ENCODE measurements around the gene SLC29A4.

Gene SLC29A4

DNA sequence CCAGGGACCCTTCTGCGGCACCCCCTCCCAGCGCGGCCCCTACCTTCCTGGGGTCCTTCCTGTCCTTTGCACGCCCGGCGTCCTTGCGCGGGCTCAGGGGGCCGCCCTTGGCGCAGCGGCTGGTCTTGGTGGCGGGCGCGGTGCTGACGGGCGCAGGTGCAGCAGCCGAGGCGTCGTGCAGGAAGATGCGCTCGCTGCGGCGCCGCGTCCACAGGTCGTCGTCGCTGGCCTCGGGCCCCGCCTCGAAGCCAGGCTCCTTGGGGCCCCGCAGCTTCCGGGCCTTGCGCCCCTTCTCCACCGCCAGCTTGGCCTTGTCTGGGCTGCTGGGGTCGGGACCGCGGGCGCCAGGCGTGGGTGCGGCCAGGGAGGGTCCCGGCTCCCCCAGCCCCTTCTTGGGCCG, 49.8 kb downstream of the SLC29A4 start:
- no peak for FAIRE-seq

DNA sequence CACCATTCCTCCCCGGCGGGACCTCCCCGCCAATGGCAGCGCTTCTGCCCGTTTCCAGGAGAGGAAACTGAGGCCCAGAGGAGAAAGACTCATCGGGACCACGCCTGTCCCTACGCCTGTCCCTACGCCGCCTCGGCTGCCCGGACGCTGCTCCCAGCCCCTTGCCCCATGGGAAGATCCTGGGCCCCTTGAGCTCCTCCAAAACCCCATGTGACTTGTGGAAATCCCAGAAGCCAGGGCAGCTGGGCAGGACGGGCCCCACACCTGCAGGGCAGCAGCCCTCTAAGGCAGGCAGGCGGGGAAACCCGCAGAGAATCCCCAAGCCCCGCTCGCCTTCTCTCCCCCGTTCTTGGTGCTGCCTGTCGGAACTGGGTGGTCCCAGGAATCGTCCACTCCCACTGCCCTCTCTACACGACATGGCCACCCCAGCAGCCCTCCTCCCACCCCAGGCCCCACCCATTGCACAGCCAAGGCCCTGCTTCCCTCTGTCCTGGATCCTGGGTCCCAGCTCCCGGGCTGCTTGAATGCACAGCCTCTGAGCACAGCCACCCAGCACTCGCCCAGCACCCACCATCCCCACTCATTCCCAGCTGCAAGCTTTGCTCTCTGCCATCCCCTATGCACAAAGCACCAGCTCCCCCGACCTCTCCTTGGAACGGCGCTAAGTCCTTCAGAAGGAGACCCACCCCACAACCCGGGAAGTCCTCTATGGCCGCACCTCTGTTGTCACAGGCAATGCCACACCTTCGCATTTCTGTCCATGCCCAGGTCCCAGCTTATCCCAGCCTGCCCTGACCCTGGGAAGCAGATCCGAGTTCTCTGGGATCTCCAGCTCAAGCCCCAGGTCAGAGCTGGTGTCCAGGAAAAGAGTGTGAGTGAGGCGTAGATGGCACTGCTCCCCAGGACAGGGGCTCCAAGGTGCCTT, 50.6 kb downstream of the SLC29A4 start:
- FAIRE-seq = no peak

GRCh38 chr7:5334671-5335070, 51.9 kb downstream of the SLC29A4 start:
- FAIRE-seq = no peak

GRCh38 chr7:5337047-5337446, 54.3 kb downstream of the SLC29A4 start:
- FAIRE-seq = no peak

GRCh38 chr7:5339955-5340354, 57.2 kb downstream of the SLC29A4 start:
- FAIRE-seq = no peak

- no peak for FAIRE-seq
These were observed 59.9 kb downstream of the SLC29A4 start for GRCh38 chr7:5342631-5343030.

DNA sequence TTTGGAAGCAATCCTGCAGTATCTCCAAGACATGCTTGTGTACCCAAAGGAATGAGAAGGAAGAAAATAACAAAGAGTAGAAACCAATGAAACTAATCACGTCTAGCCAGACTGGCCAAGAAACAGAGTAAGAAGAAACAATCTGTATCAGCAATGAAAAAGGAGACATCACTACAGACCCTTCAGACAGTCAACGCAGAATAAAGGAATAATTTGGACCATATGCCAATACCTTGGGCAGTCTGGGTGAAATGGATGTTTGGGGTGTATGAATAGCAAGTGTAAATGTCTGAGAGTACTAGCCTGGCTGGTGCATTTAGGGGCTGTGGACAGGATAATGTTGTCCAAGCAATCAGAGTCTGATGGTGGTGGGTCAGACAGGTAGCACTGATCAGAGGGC, 61.1 kb downstream of the SLC29A4 start:
- no peak for FAIRE-seq

DNA sequence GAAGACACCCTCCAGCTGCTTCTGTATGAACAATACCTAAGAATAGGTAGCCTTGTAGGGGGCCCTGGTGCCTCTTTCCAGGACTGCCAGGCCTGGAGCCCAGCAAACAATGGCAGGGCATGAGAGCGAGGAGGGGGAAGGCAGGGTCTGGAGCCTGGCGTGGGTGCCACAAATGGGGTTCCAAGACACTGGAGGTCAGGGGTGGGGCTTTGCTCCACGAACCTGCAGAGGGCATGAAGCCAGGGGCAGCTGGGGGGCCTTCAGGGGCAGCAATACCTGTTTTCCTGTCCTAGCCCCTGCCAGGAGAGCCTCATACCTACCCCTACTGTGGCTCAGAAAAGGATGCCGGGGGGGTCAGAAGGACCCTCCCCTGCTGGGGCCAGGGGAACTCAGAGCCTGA, 61.6 kb downstream of the SLC29A4 start:
- FAIRE-seq = no peak

DNA sequence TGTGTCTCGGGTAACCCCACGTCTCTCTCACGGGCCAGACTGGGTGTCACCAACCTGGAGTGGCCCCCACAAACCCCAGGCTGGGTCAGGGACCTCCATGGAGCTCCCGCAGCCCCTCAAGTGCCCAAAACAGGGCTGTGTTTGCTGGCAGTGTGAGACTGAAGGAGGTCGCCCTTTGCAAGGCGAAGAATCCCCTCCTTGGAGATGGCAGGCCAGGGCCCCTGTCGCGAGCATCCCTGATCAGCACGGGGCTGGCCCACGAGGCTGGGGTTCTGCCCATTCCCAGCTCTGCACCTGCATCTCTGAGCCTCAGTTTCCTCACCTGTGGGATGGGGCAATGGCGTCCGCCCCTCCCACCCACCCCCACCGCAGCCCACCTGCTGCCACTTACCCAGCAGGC, 62.4 kb downstream of the SLC29A4 start:
- no peak for FAIRE-seq

GRCh38 chr7:5345671-5346070, 62.9 kb downstream of the SLC29A4 start:
- FAIRE-seq = no peak

GRCh38 chr7:5348134-5349004, 65.6 kb downstream of the SLC29A4 start:
- FAIRE-seq = no peak

DNA sequence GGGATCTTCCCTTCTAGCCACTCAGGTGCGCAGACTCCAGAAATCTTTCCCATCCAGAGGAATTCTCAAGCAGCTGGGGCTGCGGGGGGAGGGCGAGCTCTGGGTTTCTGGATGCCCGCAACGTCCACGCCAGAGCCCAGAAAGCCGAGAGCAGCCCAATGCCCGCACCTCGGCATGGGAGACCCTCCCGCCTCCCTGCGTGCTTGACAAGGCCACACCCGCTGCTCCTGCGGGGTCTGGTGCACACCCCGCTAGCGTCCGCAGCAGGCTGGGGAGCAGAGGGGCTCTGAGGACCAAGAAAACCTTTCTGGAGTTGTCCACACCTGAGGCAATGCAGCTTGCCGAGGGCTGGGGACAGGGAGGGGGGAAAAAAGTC, 66.2 kb downstream of the SLC29A4 start:
- no peak for FAIRE-seq

- FAIRE-seq = no peak
These were observed 66.9 kb downstream of the SLC29A4 start for GRCh38 chr7:5349437-5350173.

GRCh38 chr7:5350174-5350463, 67.4 kb downstream of the SLC29A4 start:
- FAIRE-seq = no peak

DNA sequence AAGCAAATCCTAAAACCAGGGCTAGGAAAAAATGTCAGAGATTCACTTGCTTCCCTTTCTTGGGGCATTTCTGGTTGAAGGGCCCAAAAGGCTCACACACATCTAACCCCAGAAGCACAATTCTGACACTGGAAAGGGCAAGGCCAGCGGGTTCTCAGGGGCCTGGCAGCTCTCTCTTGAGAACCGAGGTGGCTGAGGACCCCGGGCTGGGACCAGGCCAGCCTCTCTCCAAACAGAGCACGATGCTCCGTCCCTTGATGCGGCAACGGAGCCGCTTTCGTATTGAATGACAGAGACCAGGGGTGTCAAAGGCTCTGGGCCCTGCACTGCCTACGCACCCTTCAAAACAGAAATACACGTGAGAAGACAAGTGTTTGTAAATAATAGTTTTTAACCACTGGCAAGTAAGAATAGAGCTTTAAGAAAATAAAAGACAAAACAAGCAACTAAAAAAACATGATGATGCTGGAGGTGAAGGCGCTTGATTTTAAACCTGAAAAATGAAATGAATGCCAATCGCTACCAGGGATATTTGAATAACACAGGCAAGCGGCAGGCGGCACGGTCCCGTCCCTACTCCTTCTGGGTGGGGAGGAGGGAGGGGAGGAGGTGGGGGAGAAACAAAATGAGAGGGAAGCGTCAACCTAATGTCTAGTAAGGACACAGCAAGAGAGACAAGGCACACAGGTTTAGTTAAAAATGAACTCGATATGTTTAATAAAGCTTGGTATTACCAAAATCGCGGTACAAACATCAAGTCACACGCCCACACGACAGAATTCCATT, 68.0 kb downstream of the SLC29A4 start:
- no peak for FAIRE-seq

- no peak for FAIRE-seq
These were observed 68.9 kb downstream of the SLC29A4 start for GRCh38 chr7:5351507-5352265.

- FAIRE-seq = no peak
These were observed 69.8 kb downstream of the SLC29A4 start for GRCh38 chr7:5352440-5353010.

- no peak for FAIRE-seq
These were observed 71.9 kb downstream of the SLC29A4 start for GRCh38 chr7:5354460-5355232.
